ENCODE measurements around the gene RNLS. TPM values are rescaled to one million over a fixed set of nuclear protein-coding genes. Genes with fewer than 3 reads are reported as not detected.
A peak's percentile ranks its signal among the peaks of the same experiment; 100 is the strongest.

Gene RNLS
- total and polyA plus RNA-seq, 7 donors: 3.9 to 19.2 (median 8.8) TPM

DNA sequence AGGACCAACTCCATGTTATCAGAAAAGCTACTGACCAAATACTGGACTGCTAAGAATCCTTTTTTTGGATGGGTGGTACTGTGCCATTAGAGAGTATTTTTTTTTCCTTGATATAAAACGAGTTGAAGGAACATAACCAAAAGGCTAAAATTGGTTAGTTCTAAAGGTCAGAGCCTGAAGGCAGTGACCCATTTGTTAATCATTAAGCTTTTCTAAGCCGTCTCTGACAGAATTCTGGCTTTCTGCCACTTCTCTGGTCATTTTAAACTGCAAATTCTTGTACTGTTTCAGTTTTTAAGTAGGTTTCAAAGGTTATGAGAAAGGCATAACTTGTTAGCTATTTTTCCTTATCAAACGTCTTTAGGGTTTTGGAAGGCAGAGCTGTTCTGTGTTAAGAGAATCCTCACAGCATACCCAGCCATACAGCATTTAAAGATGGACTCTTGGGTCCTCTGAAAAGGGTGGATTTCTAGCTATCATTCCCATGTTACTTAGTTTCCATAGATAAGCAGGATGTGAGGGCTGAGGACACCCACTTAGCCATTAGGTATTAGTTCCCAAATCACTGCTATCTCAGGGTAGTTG, 196.8 kb downstream of the RNLS start:
- intact Hi-C loops (cut with DNase I): loop anchor here (5.0 to 10.0 kb wide), 2 partner anchors 251 to 524 kb away; partner anchors contain the start of genes KLLN and PTEN
- Histone ChIP-seq H3K4me3 (no peak overlapping the region), H3K4me1 (peaks cover 0 to 29% (median 18%) of the 10 kb centered on the region in 4 donors), H3K9me3 (no peaks in the 10 kb centered on the region), H3K27ac (peak overlapping the region; percentile 48 to 63 (median 52)), H3K27me3 (no peaks in the 10 kb centered on the region), H3K36me3 (no peaks in the 10 kb centered on the region)
- no peak for DNase-seq
- 0 to 3% methylated on average over 3 of the region's 3 CpGs for WGBS, 2 donors
- TF ChIP-seq POLR2A (IDR thresholded peaks at IDR 0.05): no peak
- no peak for TF ChIP-seq EP300 (IDR thresholded peaks at IDR 0.05)
- no peak for TF ChIP-seq POLR2AphosphoS5 (IDR thresholded peaks at IDR 0.05)
- TF ChIP-seq, protein P1, sequence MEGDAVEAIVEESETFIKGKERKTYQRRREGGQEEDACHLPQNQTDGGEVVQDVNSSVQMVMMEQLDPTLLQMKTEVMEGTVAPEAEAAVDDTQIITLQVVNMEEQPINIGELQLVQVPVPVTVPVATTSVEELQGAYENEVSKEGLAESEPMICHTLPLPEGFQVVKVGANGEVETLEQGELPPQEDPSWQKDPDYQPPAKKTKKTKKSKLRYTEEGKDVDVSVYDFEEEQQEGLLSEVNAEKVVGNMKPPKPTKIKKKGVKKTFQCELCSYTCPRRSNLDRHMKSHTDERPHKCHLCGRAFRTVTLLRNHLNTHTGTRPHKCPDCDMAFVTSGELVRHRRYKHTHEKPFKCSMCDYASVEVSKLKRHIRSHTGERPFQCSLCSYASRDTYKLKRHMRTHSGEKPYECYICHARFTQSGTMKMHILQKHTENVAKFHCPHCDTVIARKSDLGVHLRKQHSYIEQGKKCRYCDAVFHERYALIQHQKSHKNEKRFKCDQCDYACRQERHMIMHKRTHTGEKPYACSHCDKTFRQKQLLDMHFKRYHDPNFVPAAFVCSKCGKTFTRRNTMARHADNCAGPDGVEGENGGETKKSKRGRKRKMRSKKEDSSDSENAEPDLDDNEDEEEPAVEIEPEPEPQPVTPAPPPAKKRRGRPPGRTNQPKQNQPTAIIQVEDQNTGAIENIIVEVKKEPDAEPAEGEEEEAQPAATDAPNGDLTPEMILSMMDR (IDR thresholded peaks at IDR 0.05): no peak

DNA sequence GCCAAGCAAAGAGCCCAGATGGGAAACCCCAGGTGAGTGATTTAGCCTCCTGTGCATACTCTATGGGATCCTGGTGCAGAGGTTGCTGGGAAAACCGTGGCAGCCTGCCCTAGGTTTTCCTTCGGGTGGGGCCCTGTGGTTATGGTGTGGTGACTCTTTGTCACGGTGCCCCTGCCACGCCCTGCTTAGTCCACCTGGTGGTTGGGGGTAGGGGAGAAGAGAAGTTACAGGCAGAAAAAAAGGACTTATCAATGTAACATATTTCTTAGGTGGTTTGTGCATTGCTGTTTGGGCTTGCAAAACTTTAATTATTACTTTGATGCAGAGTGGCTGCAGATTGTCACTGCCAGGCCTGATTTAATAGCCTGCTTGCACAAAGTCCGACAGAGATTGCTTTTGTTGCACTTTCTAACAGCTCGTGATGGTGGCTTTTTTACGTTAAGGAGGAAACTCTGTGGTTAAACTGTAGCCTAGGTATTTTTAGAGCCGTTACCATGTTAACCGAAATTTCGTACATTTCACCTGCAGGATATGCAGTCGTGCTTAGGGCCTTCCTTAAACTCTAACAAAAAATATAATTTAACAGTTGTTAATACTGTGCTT, 197.4 kb downstream of the RNLS start:
- peak; percentile 62 for DNase-seq
- Histone ChIP-seq H3K4me1 (peaks cover 0 to 29% (median 18%) of the 10 kb centered on the region in 4 donors), H3K36me3 (no peaks in the 10 kb centered on the region), H3K27me3 (no peaks in the 10 kb centered on the region), H3K27ac (peak overlapping the region; percentile 48 to 63 (median 52)), H3K4me3 (no peak overlapping the region), H3K9me3 (no peaks in the 10 kb centered on the region)
- no peak for TF ChIP-seq POLR2A (IDR thresholded peaks at IDR 0.05)
- no peak for TF ChIP-seq POLR2AphosphoS5 (IDR thresholded peaks at IDR 0.05)
- TF ChIP-seq EP300 (IDR thresholded peaks at IDR 0.05): no peak
- TF ChIP-seq, protein P1 (IDR thresholded peaks at IDR 0.05): no peak
- intact Hi-C loops (cut with DNase I): loop anchor here (5.0 to 10.0 kb wide), 2 partner anchors 251 to 523 kb away; partner anchors contain the start of genes KLLN and PTEN
- WGBS, 2 donors: 3 to 18% methylated on average over 11 of the region's 11 CpGs

DNA sequence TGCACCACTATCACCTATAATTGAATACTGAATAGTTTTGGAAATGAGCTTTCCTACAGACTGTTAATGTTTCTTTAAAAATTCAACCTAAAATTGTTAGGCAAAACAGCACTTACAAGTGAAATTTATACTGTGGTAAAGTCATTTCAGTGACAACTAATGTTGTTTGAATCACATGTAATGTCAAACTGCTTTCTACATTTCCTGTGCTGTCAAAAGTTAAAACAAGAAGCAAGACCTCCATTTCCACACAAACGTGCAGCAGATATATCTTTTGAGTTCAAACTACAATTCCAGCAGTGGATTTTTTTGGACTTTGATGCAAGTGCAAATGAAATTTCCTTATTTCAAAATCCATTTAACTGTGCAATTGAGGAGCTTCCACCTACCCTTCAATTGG, 199.8 kb downstream of the RNLS start:
- Histone ChIP-seq H3K4me3 (no peak overlapping the region), H3K27me3 (no peaks in the 10 kb centered on the region), H3K36me3 (no peaks in the 10 kb centered on the region), H3K4me1 (peaks cover 0 to 32% (median 18%) of the 10 kb centered on the region in 4 donors), H3K9me3 (no peaks in the 10 kb centered on the region), H3K27ac (no peak overlapping the region)
- WGBS, 2 donors: 40 to 61% methylated on average over 1 of the region's 1 CpG
- no peak for DNase-seq
- intact Hi-C loops (cut with DNase I): loop anchor here (10.0 kb wide), 1 partner anchor 248 kb away; no protein-coding TSS in a partner anchor
- TF ChIP-seq POLR2A (IDR thresholded peaks at IDR 0.05) (no peak), EP300 (IDR thresholded peaks at IDR 0.05) (no peak), POLR2AphosphoS5 (IDR thresholded peaks at IDR 0.05) (no peak)
- TF ChIP-seq, protein P1 (IDR thresholded peaks at IDR 0.05): no peak

DNA sequence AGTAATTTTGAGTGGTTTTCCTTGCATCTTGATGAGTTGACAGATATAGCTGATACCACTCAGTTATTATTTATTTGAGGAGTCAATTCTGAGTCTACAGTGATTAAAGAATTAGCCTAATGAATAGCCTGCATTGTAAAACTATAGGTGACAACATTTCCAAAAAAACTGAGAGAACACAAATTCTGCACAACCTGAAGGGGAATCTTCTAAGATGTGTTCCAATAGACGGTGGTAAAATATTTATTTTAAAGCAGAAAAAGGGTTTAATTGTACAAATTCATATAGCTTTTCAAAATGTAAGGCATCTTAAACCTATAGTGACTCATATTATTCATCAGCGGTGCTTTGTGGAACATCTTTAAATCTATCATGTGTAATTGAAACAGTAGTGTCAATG, 200.4 kb downstream of the RNLS start:
- Histone ChIP-seq H3K4me1 (peaks cover 0 to 27% (median 18%) of the 10 kb centered on the region in 4 donors), H3K36me3 (no peaks in the 10 kb centered on the region), H3K27ac (no peak overlapping the region), H3K27me3 (no peaks in the 10 kb centered on the region), H3K9me3 (no peaks in the 10 kb centered on the region), H3K4me3 (no peak overlapping the region)
- no peak for DNase-seq
- WGBS, 2 donors: 97 to 98% methylated on average over 2 of the region's 2 CpGs
- TF ChIP-seq POLR2A (IDR thresholded peaks at IDR 0.05) (no peak), EP300 (IDR thresholded peaks at IDR 0.05) (no peak), POLR2AphosphoS5 (IDR thresholded peaks at IDR 0.05) (no peak)
- TF ChIP-seq, protein P1 (IDR thresholded peaks at IDR 0.05): no peak
- intact Hi-C loops (cut with DNase I): loop anchor here (10.0 kb wide), 1 partner anchor 248 kb away; no protein-coding TSS in a partner anchor

Measured in sigmoid colon (tissue), 7 donors.